Naive thymus-derived CD8-positive, alpha-beta T cell (primary cell): ENCODE measurements around the gene STAT3. TPM values are rescaled to one million over a fixed set of nuclear protein-coding genes. Genes with fewer than 3 reads are reported as not detected.
A peak's percentile ranks its signal among the peaks of the same experiment; 100 is the strongest.

Source experiments
- ATAC-seq, 2 donors: fragments of 150-1000 bp; cut with Tn5 transposase in 1 of 2; sonication (Bioruptor Pico), chemical (Tn5 transposase) in 1 of 2; 1 replicate in 1 of 2; 2 replicates in 1 of 2; pipeline ENCODE4 v1.10.0; 2021; ENCODE audit warnings: mild to moderate bottlenecking in 2 of 2, moderate library complexity in 2 of 2
- POLR2A ChIA-PET: fragments of 350-600 bp; sonication (Branson Sonifier 250); formaldehyde crosslinking; loops from one replicate; lab custom pipeline; 2021; ENCODE audit warnings: antibody characterized with exemption; lab: Charles Lee
- DNase-seq, 10 donors: peaks; one replicate each; pipeline versions ENCODE4 v3.0.0 to v3.0.0-alpha.2; 2020 to 2022
- H3K27ac Mint-ChIP-seq, 10 donors: one replicate each; pipeline ENCODE4 v1.8.0; 2020 to 2022; ENCODE audit warnings: mild to moderate bottlenecking in 10 of 10, mixed read lengths in 10 of 10, moderate library complexity in 4 of 10, inconsistent platforms in 1 of 10
- H3K27me3 Mint-ChIP-seq, 5 donors: one replicate each; pipeline ENCODE4 v1.8.0; 2021 to 2022; ENCODE audit warnings: mixed read lengths in 5 of 5
- H3K36me3 Mint-ChIP-seq, 3 donors: one replicate each; pipeline ENCODE4 v1.8.0; 2020 to 2022; ENCODE audit warnings: mixed read lengths in 3 of 3, mild to moderate bottlenecking in 2 of 3, inconsistent platforms in 1 of 3
- H3K4me1 Mint-ChIP-seq, 4 donors: one replicate each; pipeline ENCODE4 v1.8.0; 2021 to 2022; ENCODE audit warnings: mixed read lengths in 4 of 4
- H3K4me3 Mint-ChIP-seq, 10 donors: one replicate each; pipeline ENCODE4 v1.8.0; 2020 to 2022; ENCODE audit warnings: mild to moderate bottlenecking in 10 of 10, mixed read lengths in 10 of 10, moderate library complexity in 6 of 10, inconsistent platforms in 1 of 10
- H3K9me3 Mint-ChIP-seq, 9 donors: one replicate each; pipeline ENCODE4 v1.8.0; 2020 to 2022; ENCODE audit warnings: mixed read lengths in 9 of 9, mild to moderate bottlenecking in 3 of 9, inconsistent platforms in 1 of 9, moderate library complexity in 1 of 9
- polyA plus RNA-seq, 3 donors: library from polyadenylated mRNA; unstranded; fragments of 300-500 nt; fragmentation: Illumina TruSeq; gene quantifications; one replicate each; pipeline ENCODE4 v1.2.3, GENCODE V29; 2021
- total RNA-seq, 8 experiments: library from RNA in 2 of 8; stranded (reverse) in 2 of 8; gene quantifications; one replicate each; pipeline ENCODE4 v1.2.3 and lab custom pipeline; 2021 to 2026

The STAT3 gene
- total RNA-seq, result 100 to 1,000 TPM; 130 to 135 TPM
- polyA plus RNA-seq, result 100 to 1,000 TPM; 129 to 154 (median 153) TPM
- total RNA-seq (lab: John Stamatoyannopoulos, UW), result 244 to 448 (median 287) reads per million in 6 experiments

- peak; percentile 80 to 88 for ATAC-seq
- H3K9me3 Mint-ChIP-seq, result no peaks in the 10 kb centered on the region
- H3K27ac Mint-ChIP-seq, result peak within 1 kb of the TSS; percentile 98 to 100 (median 100)
- POLR2A ChIA-PET, result interaction anchor here (0.6 to 3.8 kb wide), 44 partner anchors 9 to 972 kb away, joined by 3 to 49 read pairs (median 4); partner anchors contain the start of genes ACLY, BECN1, CNP and DHX58
- no peaks in the 10 kb centered on the region for H3K27me3 Mint-ChIP-seq
- H3K4me3 Mint-ChIP-seq, result peak within 1 kb of the TSS; percentile 91 to 99 (median 97)
- peak; percentile 100 for DNase-seq
- peaks cover 16 to 64% (median 46%) of the 10 kb centered on the region in 4 donors for H3K4me1 Mint-ChIP-seq
- H3K36me3 Mint-ChIP-seq, result peaks cover 0 to 13% (median 0%) of the 10 kb centered on the region in 3 donors
Measured at GRCh38 chr17:42388381-42389134, at the start of gene STAT3. Gene STAT3 (minus strand): TSS chr17:42388442. CDS start chr17:42348516, 39,926 bp downstream.

DNA sequence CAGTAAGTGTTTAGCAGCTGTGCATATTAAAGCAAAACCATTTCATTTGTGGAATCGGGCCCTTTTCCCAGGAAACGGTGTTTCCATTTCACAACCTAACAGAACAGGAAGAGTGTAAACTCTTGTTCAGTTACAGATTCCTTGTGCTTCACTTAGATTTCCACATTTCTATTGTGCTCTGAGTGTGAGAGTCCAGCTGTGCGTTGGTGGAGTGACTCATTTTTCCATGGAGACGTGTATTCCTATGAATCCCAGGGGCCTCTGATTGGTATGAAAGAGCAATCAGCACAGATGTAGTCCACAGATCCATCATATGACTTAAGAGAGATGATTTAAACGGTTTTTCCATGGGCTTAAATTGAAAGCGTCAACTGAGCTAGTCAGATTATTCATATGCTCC is 48.1 kb upstream of the STAT3 start:
- Mint-ChIP-seq H3K36me3 (no peaks in the 10 kb centered on the region), H3K9me3 (no peaks in the 10 kb centered on the region), H3K27ac (no peak overlapping the region), H3K27me3 (peaks cover 0 to 7% (median 1%) of the 10 kb centered on the region in 5 donors), H3K4me1 (peaks cover under 1 to 2% (median 2%) of the 10 kb centered on the region in 4 donors), H3K4me3 (no peak overlapping the region)
- ATAC-seq, result no peak
- POLR2A ChIA-PET, result no interaction called here
- DNase-seq, result no peak

DNA sequence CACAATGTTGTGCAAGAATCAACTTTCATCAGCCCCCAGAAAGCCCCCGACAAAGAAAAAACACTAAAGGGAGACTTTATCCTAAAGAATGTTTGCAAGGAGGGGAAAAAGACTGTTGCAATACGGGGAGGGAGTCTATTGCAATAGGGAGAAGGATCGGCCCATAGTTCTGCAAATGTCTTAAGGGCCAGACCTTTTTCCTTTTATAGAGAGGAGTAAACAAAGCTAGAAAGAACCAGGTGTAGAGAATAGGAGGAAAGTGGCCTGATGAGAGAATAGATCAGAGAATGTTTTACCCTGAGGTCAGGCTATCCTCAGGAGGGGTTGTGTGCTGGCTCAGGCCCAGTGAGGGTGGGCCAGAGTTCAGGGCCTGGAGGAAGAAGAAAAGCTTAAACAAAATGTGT is 43.5 kb upstream of the STAT3 start:
- POLR2A ChIA-PET, result interaction anchor here (0.6 to 1.1 kb wide), 2 partner anchors 11 to 308 kb away, joined by 3 to 4 read pairs; no protein-coding TSS in a partner anchor
- peaks cover 0 to 5% (median 2%) of the 10 kb centered on the region in 4 donors for H3K4me1 Mint-ChIP-seq
- no peak overlapping the region for H3K4me3 Mint-ChIP-seq
- no peak for DNase-seq
- no peaks in the 10 kb centered on the region for H3K9me3 Mint-ChIP-seq
- no peak overlapping the region for H3K27ac Mint-ChIP-seq
- no peak for ATAC-seq
- H3K36me3 Mint-ChIP-seq, result no peaks in the 10 kb centered on the region
- H3K27me3 Mint-ChIP-seq, result peaks cover 0 to 12% (median 3%) of the 10 kb centered on the region in 5 donors

DNA sequence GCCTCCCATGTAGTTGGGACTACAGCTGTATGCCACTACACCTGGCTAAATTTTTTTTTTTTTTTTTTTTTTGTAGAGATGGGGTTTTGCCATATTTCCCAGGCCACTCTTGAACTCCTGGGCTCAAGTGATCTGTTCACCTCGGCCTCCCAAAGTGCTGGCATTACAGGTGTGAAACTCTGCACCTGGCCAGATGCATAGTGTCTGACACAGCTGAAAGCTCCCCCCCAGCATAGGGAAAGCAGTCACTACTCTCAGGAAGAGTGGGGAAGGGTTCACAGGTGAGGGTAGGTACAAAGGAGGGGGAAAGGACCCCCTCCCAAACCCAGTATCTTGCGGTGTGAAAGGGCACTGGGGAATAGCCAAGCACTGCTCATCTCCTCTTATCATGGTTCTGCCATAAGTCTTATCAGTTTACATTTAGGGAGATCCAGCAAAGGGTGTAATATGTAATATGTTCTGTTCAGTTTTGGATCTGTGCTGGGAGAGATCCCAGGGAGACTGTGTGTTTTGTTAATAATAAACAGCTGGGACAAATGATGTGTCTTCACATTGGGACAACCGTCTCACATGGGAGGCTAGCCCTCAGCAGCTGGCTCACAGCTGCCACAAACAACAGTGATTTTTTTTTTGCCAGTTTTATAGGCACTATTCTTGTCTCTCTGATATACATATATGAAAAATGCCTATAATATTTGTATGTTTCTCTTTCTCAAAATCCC is 41.6 kb upstream of the STAT3 start:
- POLR2A ChIA-PET, result interaction anchor here (0.7 kb wide), 1 partner anchor 956 kb away, joined by 3 read pairs; no protein-coding TSS in a partner anchor
- H3K27ac Mint-ChIP-seq, result no peak overlapping the region
- H3K4me1 Mint-ChIP-seq, result peaks cover 0 to 5% (median 2%) of the 10 kb centered on the region in 4 donors
- H3K4me3 Mint-ChIP-seq, result no peak overlapping the region
- ATAC-seq (no peak), DNase-seq (no peak)
- no peaks in the 10 kb centered on the region for H3K36me3 Mint-ChIP-seq
- H3K27me3 Mint-ChIP-seq, result peaks cover 0 to 18% (median 4%) of the 10 kb centered on the region in 5 donors
- no peaks in the 10 kb centered on the region for H3K9me3 Mint-ChIP-seq

- no peak overlapping the region for H3K4me3 Mint-ChIP-seq
- POLR2A ChIA-PET, result interaction anchor here (0.7 kb wide), 1 partner anchor 82 kb away, joined by 3 read pairs; no protein-coding TSS in a partner anchor
- DNase-seq (peak in 9 of 10 donors; percentile 25 to 70 (median 42)), ATAC-seq (peak; percentile 66 to 77)
- peaks cover 0 to 7% (median 4%) of the 10 kb centered on the region in 4 donors for H3K4me1 Mint-ChIP-seq
- no peaks in the 10 kb centered on the region for H3K9me3 Mint-ChIP-seq
- H3K27me3 Mint-ChIP-seq, result peaks cover 0 to 19% (median under 1%) of the 10 kb centered on the region in 5 donors
- peak overlapping the region in 1 of 10 donors; percentile 10 for H3K27ac Mint-ChIP-seq
- H3K36me3 Mint-ChIP-seq, result no peaks in the 10 kb centered on the region
Measured at GRCh38 chr17:42428141-42428944, 40.1 kb upstream of the STAT3 start.

GRCh38 chr17:42424991-42425610 is 36.9 kb upstream of the STAT3 start:
- DNase-seq (no peak), ATAC-seq (no peak)
- H3K27me3 Mint-ChIP-seq, result peaks cover 6 to 36% (median 12%) of the 10 kb centered on the region in 5 donors
- no peaks in the 10 kb centered on the region for H3K9me3 Mint-ChIP-seq
- POLR2A ChIA-PET, result interaction anchor here (0.6 kb wide), 1 partner anchor 16 kb away, joined by 3 read pairs; no protein-coding TSS in a partner anchor
- peaks cover 7 to 21% (median 18%) of the 10 kb centered on the region in 4 donors for H3K4me1 Mint-ChIP-seq
- peaks cover 0 to 2% (median 0%) of the 10 kb centered on the region in 3 donors for H3K36me3 Mint-ChIP-seq
- H3K4me3 Mint-ChIP-seq, result no peak overlapping the region
- no peak overlapping the region for H3K27ac Mint-ChIP-seq

DNA sequence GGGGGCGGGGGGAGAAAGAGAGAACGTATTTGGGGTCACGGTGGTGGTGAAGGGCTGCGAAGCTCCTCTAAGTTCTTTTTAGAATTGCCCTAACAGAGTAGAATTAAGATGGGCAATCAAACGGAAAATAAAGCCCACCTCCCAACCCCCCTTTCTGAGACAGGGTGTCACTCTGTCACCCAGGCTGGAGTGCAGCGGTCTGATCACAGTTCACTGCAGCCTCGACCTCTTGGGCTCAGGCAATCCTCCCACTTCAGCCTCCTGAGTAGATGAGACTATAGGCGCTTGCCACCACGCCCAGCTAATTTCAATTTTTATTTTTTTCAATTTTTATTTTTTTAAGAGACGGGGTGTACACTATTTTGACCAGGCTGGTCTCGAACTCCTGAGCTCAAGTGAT is 35.5 kb upstream of the STAT3 start:
- peaks cover 6 to 36% (median 12%) of the 10 kb centered on the region in 5 donors for H3K27me3 Mint-ChIP-seq

GRCh38 chr17:42422958-42423712 is 34.9 kb upstream of the STAT3 start, which contains the start of gene CAVIN1:
Gene CAVIN1 (minus strand): TSS chr17:42423256. CDS start chr17:42423097, 159 bp downstream.
- Mint-ChIP-seq H3K4me3 (peak within 1 kb of the TSS; percentile 76 to 92 (median 88)), H3K36me3 (peaks cover 0 to 2% (median 0%) of the 10 kb centered on the region in 3 donors), H3K27ac (peak within 1 kb of the TSS in 5 of 10 donors; percentile 34 to 86 (median 66)), H3K27me3 (peaks cover 6 to 30% (median 12%) of the 10 kb centered on the region in 5 donors), H3K9me3 (no peaks in the 10 kb centered on the region), H3K4me1 (peaks cover 7 to 17% (median 15%) of the 10 kb centered on the region in 4 donors)
- DNase-seq (no peak), ATAC-seq (peak; percentile 45 to 47)
- POLR2A ChIA-PET, result interaction anchor here (0.6 to 1.7 kb wide), 6 partner anchors 10 to 1628 kb away, joined by 3 to 7 read pairs (median 4); no protein-coding TSS in a partner anchor

More for the DNA sequence above, 35.5 kb upstream of the STAT3 start:
- H3K9me3 Mint-ChIP-seq, result no peaks in the 10 kb centered on the region
- DNase-seq (no peak), ATAC-seq (no peak)
- POLR2A ChIA-PET, result interaction anchor here (0.6 to 1.7 kb wide), 2 partner anchors 49 to 131 kb away, joined by 3 to 4 read pairs; no protein-coding TSS in a partner anchor
- peaks cover 0 to 2% (median 0%) of the 10 kb centered on the region in 3 donors for H3K36me3 Mint-ChIP-seq
- H3K4me3 Mint-ChIP-seq, result peak overlapping the region in 5 of 10 donors; percentile 19 to 92 (median 87)
- peaks cover 7 to 21% (median 18%) of the 10 kb centered on the region in 4 donors for H3K4me1 Mint-ChIP-seq
- no peak overlapping the region for H3K27ac Mint-ChIP-seq

DNA sequence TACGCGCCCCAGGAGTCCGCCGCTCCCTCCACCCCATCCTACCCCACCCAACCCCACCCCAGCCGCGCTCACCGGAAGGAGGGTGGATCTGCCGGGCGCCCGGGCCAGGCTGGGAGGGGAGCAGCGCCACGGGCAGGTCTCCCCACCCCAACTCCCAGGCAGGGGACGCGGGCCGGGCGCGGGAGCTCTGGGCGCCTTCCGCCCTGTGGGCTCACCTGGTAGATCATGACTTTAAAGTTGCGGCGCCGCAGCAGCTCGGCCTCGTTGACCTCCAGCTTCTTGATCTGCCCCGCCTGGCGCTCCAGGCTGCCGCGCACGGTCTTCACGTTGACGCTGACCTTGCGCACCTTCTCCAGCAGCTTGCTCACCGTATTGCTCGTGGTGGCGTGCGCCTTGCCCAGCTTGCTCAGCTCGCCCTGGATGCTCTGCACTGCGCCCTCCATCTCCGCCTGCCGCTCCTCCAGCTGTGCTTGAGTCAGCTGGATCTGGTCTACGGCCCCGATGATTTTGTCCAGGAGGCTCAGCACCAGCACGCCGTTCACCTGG is 34.2 kb upstream of the STAT3 start:
- H3K27ac Mint-ChIP-seq, result peak overlapping the region in 5 of 10 donors; percentile 13 to 86 (median 66)
- DNase-seq, result peak in 4 of 10 donors; percentile 17 to 28 (median 26)
- POLR2A ChIA-PET, result interaction anchor here (0.6 to 1.7 kb wide), 5 partner anchors 10 to 1629 kb away, joined by 3 to 7 read pairs (median 4); no protein-coding TSS in a partner anchor
- ATAC-seq, result peak; percentile 73 to 76
- H3K4me3 Mint-ChIP-seq, result peak overlapping the region; percentile 76 to 92 (median 88)
- H3K36me3 Mint-ChIP-seq, result peaks cover 0 to 2% (median 0%) of the 10 kb centered on the region in 3 donors
- H3K4me1 Mint-ChIP-seq, result peaks cover 7 to 17% (median 15%) of the 10 kb centered on the region in 4 donors
- no peaks in the 10 kb centered on the region for H3K9me3 Mint-ChIP-seq
- peaks cover 6 to 30% (median 12%) of the 10 kb centered on the region in 5 donors for H3K27me3 Mint-ChIP-seq
